Activated CD4-positive, alpha-beta T cell treated with anti-CD3 and anti-CD28 coated beads, Interleukin-10, Interleukin-2, amounts not matched to agents 100 ng/mL and 50 ng/mL, durations not matched to agents 16 hours and 8 hours (primary cell): ENCODE measurements around the gene PLSCR3.
A peak's percentile ranks its signal among the peaks of the same experiment; 100 is the strongest.

Experiments used
- DNase-seq: peaks from one replicate; pipeline ENCODE4 v3.0.0-alpha.2; 2020

PLSCR3 gene

GRCh38 chr17:7394452-7395191 is at the start of gene PLSCR3:
TSS of gene PLSCR3 (minus strand) at chr17:7394525. CDS start at chr17:7394110, 415 bp downstream.
- DNase-seq, result peak; percentile 91

GRCh38 chr17:7443499-7444485 is 49.5 kb upstream of the PLSCR3 start:
- no peak for DNase-seq

- no peak for DNase-seq
These were observed 47.8 kb upstream of the PLSCR3 start for GRCh38 chr17:7442142-7442541.

GRCh38 chr17:7441266-7441665 is 46.9 kb upstream of the PLSCR3 start:
- DNase-seq, result no peak

- peak; percentile 13 for DNase-seq
These were observed 46.5 kb upstream of the PLSCR3 start for GRCh38 chr17:7440834-7441195.

- peak; percentile 43 for DNase-seq
These were observed 45.9 kb upstream of the PLSCR3 start for GRCh38 chr17:7440113-7440833.

- no peak for DNase-seq
These were observed 45.3 kb upstream of the PLSCR3 start, which contains the start of gene FGF11 for GRCh38 chr17:7439462-7440112. TSS of gene FGF11 (plus strand) at chr17:7439512. CDS start at chr17:7439621, 109 bp downstream.

GRCh38 chr17:7438656-7439460 is 44.5 kb upstream of the PLSCR3 start:
- no peak for DNase-seq

GRCh38 chr17:7437950-7438614 is 43.8 kb upstream of the PLSCR3 start:
- DNase-seq, result peak; percentile 52

GRCh38 chr17:7437369-7437863 is 43.1 kb upstream of the PLSCR3 start:
- no peak for DNase-seq

GRCh38 chr17:7436556-7437368 is 42.4 kb upstream of the PLSCR3 start:
- DNase-seq, result peak; percentile 92

GRCh38 chr17:7435676-7436555 is 41.6 kb upstream of the PLSCR3 start:
- DNase-seq, result peak; percentile 67

- no peak for DNase-seq
These were observed 38.0 kb upstream of the PLSCR3 start for GRCh38 chr17:7432296-7432695.

- DNase-seq, result no peak
These were observed 36.9 kb upstream of the PLSCR3 start for GRCh38 chr17:7431231-7431630.

GRCh38 chr17:7429722-7430121 is 35.4 kb upstream of the PLSCR3 start:
- no peak for DNase-seq

- no peak for DNase-seq
These were observed 34.2 kb upstream of the PLSCR3 start, which contains the start of gene SPEM3 for GRCh38 chr17:7428557-7428956. TSS of gene SPEM3 (plus strand) at chr17:7428857. CDS start at chr17:7428903, 46 bp downstream.

GRCh38 chr17:7427549-7427948 is 33.2 kb upstream of the PLSCR3 start:
- DNase-seq, result no peak

GRCh38 chr17:7426896-7427489 is 32.7 kb upstream of the PLSCR3 start:
- no peak for DNase-seq
